AG09319 (cell line): ENCODE measurements around the gene DYRK1A.

Experiments used
- DNase-seq: peaks from one replicate; pipeline ENCODE4 v3.0.0-alpha.2; 2010; ENCODE audit warnings: low read depth; ENCODE audit errors: extremely low read depth
- TF ChIP-seq, protein P1 (sequence below): IDR thresholded peaks from 2 replicates; pipeline ENCODE4 v1.5.1; 2011; ENCODE audit warnings: low read depth, mild to moderate bottlenecking, inconsistent platforms, low read length, moderate library complexity

The DYRK1A gene

DNA sequence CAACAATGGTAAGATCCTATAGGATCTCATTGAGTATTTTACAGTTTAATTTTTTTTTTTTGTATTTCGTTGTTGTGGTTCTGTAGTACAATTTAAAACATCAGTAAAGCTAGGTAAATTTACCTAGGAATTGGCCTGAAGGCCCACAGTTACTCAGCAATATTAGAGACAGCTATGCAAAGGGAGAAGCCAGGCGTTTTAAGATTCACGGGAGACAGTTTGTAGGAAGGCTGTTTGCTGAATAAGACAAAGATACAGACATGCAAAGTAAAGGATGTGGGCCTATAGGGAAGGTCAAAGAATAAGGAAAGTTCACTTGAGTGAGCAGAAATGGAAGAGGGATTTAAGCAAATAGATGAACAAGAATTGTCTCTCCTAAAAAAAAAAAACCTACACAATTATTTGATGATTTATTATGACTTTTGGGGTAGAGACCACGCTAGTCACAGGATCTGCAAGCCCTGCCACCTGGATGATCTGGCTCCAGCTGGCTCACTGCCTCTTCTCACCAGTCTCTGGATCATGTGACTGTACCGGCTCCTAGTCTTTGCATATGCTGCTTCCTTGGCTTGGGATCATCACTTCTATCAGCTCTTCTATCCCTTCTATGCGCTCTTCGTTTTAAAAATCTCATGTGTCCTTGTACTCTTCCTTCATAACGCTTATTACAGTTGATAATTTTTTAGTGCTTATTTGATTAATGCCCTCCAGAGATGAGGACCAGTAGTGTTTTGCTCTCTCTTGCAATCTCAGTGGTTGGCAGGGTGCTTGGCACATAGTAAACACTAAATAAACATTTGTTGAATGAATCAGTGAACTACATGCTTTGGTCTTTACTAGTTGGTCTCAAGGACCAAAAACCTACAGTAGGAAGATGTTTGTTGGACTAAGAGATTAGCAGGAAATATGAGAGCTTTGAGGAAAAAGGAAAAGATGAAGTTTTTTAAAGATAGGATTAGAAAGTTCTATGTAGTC is 14.1 kb downstream of the DYRK1A start:
- TF ChIP-seq, protein P1, sequence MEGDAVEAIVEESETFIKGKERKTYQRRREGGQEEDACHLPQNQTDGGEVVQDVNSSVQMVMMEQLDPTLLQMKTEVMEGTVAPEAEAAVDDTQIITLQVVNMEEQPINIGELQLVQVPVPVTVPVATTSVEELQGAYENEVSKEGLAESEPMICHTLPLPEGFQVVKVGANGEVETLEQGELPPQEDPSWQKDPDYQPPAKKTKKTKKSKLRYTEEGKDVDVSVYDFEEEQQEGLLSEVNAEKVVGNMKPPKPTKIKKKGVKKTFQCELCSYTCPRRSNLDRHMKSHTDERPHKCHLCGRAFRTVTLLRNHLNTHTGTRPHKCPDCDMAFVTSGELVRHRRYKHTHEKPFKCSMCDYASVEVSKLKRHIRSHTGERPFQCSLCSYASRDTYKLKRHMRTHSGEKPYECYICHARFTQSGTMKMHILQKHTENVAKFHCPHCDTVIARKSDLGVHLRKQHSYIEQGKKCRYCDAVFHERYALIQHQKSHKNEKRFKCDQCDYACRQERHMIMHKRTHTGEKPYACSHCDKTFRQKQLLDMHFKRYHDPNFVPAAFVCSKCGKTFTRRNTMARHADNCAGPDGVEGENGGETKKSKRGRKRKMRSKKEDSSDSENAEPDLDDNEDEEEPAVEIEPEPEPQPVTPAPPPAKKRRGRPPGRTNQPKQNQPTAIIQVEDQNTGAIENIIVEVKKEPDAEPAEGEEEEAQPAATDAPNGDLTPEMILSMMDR, result no peak
- no peak for DNase-seq

DNA sequence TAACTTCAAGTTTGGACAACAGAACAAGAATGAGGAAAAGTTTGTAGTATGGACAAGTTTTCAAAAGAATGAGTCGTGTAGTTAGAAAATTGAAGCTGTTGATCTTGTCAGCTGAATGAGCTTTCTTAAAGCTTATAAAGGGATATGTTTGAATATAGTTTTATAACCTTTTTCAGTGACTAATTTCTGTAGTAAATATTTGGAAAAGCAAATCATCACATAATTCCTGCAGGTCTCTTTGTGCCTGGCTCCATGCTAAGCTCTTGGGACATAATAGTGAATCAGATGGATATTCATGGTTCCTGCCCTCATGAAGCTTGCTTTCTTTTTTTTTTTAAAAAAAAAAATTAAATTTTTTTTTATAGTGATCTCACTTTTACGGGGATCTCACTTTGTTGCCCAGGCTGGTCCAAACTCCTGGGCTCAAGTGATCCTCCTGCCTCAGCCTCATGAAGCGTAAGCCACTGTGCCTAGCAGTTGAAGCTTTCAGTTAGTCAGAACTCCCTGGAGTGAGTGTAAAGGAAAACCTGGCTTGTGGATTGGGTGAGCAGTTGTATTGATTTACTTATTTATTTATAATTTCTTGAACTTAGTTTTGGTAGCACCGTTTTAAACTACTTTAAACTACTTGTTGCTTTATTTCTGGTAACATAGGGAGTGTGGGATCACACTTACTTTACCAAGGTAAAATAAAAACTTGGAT is 15.5 kb downstream of the DYRK1A start:
- TF ChIP-seq, protein P1, result no peak
- no peak for DNase-seq

DNA sequence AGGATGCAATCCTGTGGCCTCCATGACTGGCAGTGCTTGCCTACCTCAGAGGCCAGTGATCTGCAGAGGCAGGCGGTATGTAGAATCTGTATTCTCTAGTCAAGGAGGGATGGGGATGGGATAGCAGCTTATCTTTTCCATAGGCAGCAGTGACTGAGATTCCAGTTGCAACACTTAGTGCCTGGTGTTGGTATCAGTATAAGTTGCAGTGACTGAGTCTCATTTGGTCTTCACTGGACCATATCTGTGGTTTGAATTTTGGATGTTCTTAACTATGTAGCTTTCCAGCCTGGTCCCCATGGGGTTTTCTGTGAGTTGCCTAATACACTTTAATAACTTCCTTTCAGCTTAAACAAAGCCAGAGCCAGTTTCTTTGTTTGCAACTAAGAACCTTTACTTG is 16.5 kb downstream of the DYRK1A start:
- TF ChIP-seq, protein P1, result no peak
- DNase-seq, result no peak

DNA sequence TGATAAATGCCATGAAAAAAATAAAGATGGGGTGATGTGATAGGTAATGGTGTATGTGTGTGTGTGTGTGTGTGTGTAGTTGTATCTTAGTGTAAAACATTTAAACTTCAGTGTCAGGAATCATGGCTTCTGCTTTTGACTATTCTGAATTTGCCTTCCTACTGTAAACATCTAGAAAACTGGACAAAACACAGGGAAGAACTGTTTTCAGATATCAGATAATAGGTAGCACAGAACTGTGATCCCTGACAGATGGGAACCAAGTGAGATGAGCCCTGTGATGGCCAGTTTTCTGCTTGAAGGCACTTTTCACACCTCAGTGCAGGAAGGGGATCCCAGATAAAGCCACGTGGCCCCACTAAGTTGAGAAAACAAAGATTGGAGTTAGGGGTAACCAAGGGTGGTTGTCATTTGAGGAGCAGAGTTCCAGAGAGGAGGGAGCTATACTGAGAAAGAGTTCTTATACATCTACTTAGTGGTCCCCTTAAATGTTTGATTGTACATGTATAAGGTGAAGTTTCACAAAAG is 17.3 kb downstream of the DYRK1A start:
- TF ChIP-seq, protein P1, result no peak
- no peak for DNase-seq

DNA sequence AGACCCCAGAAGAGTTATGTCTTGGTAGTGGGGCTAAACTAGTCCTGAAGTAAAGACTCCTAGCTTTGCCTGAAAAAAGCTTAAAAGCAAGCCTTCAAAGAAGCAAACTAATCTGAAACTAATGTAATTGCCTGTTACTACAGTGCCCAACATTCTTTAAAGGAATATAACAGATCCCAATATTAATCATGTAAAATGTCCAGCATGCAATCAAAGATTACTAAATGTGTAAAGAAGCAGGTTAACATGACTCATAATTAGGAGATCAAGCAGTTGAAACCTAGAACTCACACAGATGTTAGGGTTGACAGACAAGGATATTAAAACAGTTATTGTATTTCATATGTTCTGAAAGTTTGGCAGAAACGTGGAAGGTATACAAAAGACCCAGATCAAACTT is 17.8 kb downstream of the DYRK1A start:
- TF ChIP-seq, protein P1, result no peak
- no peak for DNase-seq

DNA sequence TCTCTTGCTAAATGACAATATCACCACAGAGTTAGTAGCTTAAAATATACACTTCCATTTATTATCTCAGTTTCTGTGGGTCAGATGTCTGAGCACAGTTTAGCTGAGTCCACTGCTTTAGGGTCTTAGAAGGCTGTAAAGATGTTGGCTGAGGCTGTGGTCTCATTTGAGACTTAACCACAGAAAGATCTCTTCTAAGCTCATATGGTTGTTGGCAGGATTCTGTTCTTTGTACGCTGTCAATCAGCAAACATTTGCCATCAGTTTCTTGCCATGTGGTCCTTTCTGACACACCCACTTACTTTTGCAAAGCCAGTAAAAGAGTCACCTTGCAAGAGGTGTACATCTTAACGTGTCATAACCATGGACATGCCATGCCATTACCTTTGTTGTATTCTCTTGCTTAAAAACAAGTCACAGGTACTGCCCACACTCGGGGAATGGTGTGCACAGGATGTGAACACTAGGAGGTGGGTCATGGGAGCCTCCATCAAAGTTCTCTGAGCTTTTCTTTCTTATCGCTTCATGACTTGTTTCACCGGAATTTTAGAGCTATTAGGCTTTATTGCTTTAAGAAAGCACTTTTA is 18.7 kb downstream of the DYRK1A start:
- TF ChIP-seq, protein P1, result no peak
- no peak for DNase-seq
